Measurements from ENCODE around the gene YRDC.
"Not testable (repeated sequence)": the region's sequence is repeated elsewhere in the genome, so short reads cannot be mapped to it uniquely, and the experiment has no call there.

The YRDC gene

DNA sequence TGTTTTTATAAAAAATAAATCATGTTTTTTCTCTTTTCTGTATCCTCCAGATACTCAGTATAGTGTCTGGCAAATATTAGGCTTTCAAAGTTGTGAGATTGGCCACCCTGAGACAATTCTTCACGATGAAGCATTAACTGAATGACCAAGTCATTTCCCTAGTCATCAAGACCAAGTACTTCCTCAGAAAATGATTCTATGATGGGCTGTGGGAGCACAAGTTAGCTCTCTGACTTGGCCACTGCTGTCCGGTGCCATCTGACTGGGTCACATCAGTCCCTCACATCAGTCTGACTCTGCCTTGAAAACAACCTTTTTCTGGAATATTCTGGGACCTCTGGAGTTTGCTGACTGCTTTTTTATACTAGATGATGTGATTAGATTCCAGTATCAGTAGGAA is 13.5 kb upstream of the YRDC start:
- no peak for DNase-seq

GRCh38 chr1:37817481-37817880 is 9.5 kb upstream of the YRDC start:
- no peak for DNase-seq

GRCh38 chr1:37814252-37814651 is 6.2 kb upstream of the YRDC start:
- DNase-seq: no peak

DNA sequence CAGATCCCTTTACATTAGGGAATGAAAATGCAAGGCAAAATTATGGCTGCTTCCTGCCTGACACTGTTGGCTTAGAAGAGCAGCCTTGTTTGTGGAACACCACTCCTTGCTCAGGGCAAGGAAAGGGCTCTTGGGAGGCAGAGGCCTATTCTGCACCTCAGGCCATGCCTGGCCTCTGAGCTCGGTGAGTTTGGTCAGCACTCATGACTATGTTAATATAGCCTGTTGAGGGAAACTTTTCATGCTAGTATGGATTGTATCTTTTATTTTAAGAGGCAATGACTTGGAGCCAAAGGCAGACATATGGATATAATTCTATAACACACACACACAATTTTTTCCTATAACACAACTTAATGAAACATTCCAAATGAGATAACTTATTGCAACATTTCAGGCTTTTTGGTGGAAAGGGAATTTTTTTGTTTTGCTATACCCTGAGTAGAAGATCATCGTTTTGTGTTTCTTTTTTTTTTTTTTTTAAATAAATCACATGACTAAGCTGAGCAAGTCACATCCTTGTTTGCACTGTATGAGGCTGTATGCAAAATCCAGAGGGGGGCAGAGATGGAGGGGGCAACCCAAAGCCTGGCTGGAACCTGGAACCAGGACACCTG is 5.6 kb upstream of the YRDC start:
- no peak for DNase-seq

GRCh38 chr1:37811027-37811655 is 3.1 kb upstream of the YRDC start:
- DNase-seq: peak; percentile 83

DNA sequence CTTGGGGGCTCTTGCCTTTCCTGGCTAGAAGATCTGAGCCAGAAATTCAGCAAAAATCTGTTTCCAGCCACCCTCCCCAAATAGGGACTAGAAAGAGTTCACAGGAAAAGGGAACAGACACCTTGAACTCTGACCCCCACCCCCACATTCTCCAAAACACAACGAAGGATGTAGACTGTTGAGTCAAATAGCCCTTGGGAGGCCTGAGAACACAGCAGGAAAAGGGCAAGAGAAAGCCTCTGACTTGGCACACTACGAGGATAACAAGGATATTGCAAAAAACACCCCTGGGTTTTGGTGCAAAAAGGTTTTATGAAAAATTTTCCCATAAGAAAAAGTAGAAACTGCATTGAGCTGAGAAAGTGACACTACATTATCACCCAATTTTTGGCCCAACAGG is 1.9 kb upstream of the YRDC start:
- no peak for DNase-seq

GRCh38 chr1:37808369-37809319 is 636 bp upstream of the YRDC start:
- peak; percentile 84 for DNase-seq

- DNase-seq: no peak
These were observed 821 bp downstream of the YRDC start for GRCh38 chr1:37807220-37807554.

DNA sequence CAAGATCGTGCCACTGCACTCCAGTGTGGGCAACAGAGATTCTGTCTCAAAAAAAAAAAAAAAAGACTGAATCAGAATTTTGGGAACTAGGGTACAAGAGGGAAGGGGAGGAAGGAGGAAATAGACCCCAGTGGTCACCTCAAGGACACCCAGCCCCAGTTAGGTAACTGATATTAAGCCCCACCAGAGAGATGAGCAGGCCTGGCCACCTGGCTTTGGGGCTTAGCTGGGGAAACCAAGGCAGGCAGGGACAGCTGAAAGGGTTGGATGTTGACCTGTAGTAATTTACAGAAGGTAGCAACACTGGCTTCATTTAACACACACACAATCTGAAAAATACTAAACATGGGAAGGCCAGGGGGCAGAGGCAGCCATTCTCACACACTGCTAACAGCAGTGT is 5.6 kb downstream of the YRDC start:
- no peak for DNase-seq

GRCh38 chr1:37797750-37798345 is 10.2 kb downstream of the YRDC start:
- peak; percentile 32 for DNase-seq

- DNase-seq: peak; percentile 44
These were observed 12.5 kb downstream of the YRDC start for GRCh38 chr1:37795340-37796125.

GRCh38 chr1:37794372-37795339 is 13.4 kb downstream of the YRDC start:
- DNase-seq: no peak

- DNase-seq: peak; percentile 55
These were observed 14.1 kb downstream of the YRDC start, which contains the start of gene MANEAL for GRCh38 chr1:37793773-37794371. TSS of gene MANEAL (plus strand) at chr1:37793847. CDS start at chr1:37794183, 336 bp downstream.

GRCh38 chr1:37792943-37793686 is 14.9 kb downstream of the YRDC start:
- no peak for DNase-seq

GRCh38 chr1:37782491-37782890 is 25.5 kb downstream of the YRDC start:
- no peak for DNase-seq

- DNase-seq: no peak
These were observed 29.4 kb downstream of the YRDC start for GRCh38 chr1:37778654-37779053.

DNA sequence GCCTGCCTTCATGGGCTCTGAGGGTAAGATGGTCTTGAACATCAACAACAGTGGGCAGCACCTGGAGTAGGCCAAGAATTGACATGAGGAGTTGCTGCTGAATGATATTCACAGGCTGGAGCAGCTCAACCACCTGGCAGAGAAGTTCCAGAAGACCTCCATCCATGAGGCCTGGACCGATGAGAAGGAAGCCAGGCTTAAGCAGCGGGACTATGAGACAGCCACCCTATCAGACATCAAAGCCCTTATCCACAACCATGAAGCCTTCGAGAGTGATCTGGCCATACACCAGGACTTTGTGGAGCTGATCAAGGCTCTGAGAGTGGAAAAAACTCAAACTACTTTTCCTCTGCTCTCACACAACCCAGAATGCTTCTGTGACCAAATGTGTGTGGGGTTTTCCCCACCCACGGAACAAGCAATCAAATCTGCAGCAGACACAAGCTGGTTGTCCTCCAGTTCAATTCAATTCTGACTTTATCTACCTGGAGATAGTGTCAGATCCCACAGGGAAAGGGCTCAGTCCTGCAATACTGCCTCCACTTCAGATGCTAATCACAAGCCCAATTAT is 31.0 kb downstream of the YRDC start:
- DNase-seq: no peak

GRCh38 chr1:37771440-37771839 is 36.6 kb downstream of the YRDC start:
- not testable (repeated sequence) for DNase-seq

GRCh38 chr1:37767488-37767887 is 40.5 kb downstream of the YRDC start:
- no peak for DNase-seq
